GM18870 (cell line): ENCODE measurements around the gene SRRM3.
"Not testable (repeated sequence)": the region's sequence is repeated elsewhere in the genome, so short reads cannot be mapped to it uniquely, and the experiment has no call there.

Experiments used
- ATAC-seq: cut with Tn5 transposase; IDR thresholded peaks from one replicate; pipeline ENCODE4 v1.9.1; 2021; ENCODE audit warnings: moderate library complexity; ENCODE audit not compliant: unreplicated experiment

Gene SRRM3

GRCh38 chr7:76335417-76335816 is 133.7 kb downstream of the SRRM3 start:
- ATAC-seq: not testable (repeated sequence)

- no peak for ATAC-seq
Observed at GRCh38 chr7:76336094-76336493, 134.4 kb downstream of the SRRM3 start.
